GM04504 (cell line): Measurements from ENCODE around the gene PMM2.

ENCODE experiments used
- DNase-seq: peaks from one replicate; pipeline ENCODE4 v3.0.0-alpha.2; 2012; ENCODE audit warnings: low read depth

PMM2 gene

GRCh38 chr16:8887952-8888560 lies 90.4 kb downstream of the PMM2 start:
- DNase-seq, result peak; percentile 81

GRCh38 chr16:8888951-8889892 lies 91.6 kb downstream of the PMM2 start:
- DNase-seq, result no peak

GRCh38 chr16:8889893-8890548 lies 92.4 kb downstream of the PMM2 start:
- no peak for DNase-seq

GRCh38 chr16:8890549-8890921 lies 92.9 kb downstream of the PMM2 start:
- DNase-seq, result no peak

GRCh38 chr16:8892101-8892575 lies 94.5 kb downstream of the PMM2 start:
- DNase-seq, result no peak

GRCh38 chr16:8893426-8893825 lies 95.8 kb downstream of the PMM2 start:
- DNase-seq, result no peak

- DNase-seq, result no peak
Measured at GRCh38 chr16:8893976-8894690, 96.5 kb downstream of the PMM2 start.

GRCh38 chr16:8894736-8895334 lies 97.2 kb downstream of the PMM2 start:
- DNase-seq, result no peak

GRCh38 chr16:8898660-8899318 lies 101.2 kb downstream of the PMM2 start:
- DNase-seq, result no peak
